ENCODE data around the gene ADAM17.

DNA sequence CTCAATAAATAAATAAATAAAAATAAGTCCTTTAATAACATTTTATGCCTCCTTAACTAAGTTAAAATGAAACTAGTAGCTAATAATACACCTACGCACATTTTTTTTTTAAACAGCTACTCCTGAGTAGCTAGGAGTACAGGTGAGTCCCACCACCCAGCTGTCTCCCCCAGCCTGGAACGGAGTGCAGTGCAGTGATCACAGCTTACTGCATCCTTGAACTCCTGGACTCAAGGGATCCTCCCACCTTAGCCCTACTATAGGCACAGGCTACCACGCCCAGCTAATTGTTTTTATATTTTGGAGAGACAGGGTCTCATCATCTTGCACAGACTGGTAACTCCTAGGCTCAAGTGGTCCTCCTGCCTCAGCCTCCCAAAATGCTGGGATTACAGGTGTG lies 46.8 kb upstream of the ADAM17 start:
- TF ChIP-seq EP300 (IDR thresholded peaks at IDR 0.05) = no peak
- no peak for TF ChIP-seq POLR2A (IDR thresholded peaks at IDR 0.05)
- TF ChIP-seq, protein P1, sequence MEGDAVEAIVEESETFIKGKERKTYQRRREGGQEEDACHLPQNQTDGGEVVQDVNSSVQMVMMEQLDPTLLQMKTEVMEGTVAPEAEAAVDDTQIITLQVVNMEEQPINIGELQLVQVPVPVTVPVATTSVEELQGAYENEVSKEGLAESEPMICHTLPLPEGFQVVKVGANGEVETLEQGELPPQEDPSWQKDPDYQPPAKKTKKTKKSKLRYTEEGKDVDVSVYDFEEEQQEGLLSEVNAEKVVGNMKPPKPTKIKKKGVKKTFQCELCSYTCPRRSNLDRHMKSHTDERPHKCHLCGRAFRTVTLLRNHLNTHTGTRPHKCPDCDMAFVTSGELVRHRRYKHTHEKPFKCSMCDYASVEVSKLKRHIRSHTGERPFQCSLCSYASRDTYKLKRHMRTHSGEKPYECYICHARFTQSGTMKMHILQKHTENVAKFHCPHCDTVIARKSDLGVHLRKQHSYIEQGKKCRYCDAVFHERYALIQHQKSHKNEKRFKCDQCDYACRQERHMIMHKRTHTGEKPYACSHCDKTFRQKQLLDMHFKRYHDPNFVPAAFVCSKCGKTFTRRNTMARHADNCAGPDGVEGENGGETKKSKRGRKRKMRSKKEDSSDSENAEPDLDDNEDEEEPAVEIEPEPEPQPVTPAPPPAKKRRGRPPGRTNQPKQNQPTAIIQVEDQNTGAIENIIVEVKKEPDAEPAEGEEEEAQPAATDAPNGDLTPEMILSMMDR (IDR thresholded peaks at IDR 0.05) = no peak
- TF ChIP-seq POLR2AphosphoS5 (IDR thresholded peaks at IDR 0.05) = no peak
